ENCODE measurements around the gene EDEM2.
"Not testable (repeated sequence)": the region's sequence is repeated elsewhere in the genome, so short reads cannot be mapped to it uniquely, and the experiment has no call there.

EDEM2 gene

DNA sequence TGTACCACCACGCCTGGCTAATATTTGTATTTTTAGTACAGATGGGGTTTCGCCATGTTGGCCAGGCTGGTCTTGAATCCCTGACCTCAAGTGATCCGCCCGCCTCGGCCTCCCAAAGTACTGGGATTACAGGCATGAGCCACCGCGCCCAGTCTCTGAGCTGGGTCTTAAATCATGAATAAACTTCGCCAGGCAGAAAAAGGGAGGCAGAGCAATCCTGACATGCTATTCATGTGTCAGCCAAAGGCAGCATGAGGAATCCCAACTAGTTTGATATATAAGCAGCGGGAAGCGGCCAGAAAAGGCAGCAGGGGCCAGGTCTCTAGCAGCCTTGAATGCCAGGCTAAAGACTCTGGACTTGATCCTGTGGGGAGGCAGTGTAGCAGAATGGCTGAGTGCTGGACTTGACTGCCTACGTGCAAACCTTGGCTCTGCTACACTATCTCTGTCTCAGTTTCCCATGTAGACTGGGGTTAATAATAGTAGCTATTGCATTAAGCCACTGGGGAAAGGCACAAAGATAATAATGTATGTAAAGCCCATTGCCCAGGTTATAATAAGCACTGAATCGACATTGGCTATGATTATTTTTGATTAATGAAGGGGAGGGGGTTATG is 26.5 kb upstream of the EDEM2 start:
- no peak overlapping the region for H3K4me3 ChIP-seq (ENCODE audit: low read length)
- TF ChIP-seq, protein P1, sequence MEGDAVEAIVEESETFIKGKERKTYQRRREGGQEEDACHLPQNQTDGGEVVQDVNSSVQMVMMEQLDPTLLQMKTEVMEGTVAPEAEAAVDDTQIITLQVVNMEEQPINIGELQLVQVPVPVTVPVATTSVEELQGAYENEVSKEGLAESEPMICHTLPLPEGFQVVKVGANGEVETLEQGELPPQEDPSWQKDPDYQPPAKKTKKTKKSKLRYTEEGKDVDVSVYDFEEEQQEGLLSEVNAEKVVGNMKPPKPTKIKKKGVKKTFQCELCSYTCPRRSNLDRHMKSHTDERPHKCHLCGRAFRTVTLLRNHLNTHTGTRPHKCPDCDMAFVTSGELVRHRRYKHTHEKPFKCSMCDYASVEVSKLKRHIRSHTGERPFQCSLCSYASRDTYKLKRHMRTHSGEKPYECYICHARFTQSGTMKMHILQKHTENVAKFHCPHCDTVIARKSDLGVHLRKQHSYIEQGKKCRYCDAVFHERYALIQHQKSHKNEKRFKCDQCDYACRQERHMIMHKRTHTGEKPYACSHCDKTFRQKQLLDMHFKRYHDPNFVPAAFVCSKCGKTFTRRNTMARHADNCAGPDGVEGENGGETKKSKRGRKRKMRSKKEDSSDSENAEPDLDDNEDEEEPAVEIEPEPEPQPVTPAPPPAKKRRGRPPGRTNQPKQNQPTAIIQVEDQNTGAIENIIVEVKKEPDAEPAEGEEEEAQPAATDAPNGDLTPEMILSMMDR (conservative IDR thresholded peaks at IDR 0.05; ENCODE audit: low read depth, low read length): no peak
- no peak for DNase-seq (ENCODE audit: low read depth)

DNA sequence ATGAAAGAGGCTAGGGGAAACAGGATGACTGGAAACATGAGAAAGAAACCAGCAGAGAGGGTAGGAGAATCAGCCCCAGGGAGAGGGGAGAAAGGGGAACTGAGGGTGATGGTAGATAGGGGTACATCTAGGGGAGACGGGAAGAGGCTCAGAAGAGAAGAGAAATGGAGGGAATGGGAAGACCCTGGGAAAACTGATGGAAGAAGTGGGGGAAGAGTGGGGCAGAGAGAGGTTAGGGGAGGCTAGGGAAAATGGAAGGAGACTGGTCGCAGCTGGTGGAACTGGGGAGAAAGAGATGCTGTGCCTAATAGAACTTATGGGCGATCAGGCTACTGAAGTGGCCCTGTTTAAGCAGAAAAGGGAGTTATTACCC is 25.3 kb upstream of the EDEM2 start:
- peak overlapping the region; percentile 47 for H3K4me3 ChIP-seq (ENCODE audit: low read length)
- DNase-seq (ENCODE audit: low read depth): no peak
- TF ChIP-seq, protein P1 (conservative IDR thresholded peaks at IDR 0.05; ENCODE audit: low read depth, low read length): no peak

DNA sequence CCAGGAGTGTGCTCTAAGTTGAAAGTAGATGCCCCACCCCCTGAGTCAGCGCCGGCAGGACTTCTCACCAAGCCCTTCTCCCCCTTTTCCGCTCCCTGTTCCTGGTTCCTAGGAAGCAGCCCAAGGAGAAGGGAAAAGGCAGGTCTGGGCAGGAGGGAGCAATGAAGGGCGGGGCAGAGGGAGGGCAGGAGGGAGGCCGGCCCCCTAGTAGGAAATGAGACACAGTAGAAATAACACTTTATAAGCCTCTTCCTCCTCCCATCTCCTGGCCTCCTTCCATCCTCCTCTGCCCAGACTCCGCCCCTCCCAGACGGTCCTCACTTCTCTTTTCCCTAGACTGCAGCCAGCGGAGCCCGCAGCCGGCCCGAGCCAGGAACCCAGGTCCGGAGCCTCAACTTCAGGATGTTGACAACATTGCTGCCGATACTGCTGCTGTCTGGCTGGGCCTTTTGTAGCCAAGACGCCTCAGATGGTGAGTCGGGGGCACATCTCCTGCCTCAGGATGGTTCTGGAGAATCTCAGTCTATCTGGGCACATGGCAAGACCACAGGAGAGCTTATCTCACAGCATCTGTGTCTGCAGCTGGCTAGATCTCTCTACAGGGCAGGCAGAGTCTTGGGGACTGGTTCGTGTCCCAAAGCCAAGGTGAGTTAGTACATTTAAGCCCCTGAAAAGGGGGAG is 24.8 kb upstream of the EDEM2 start, which contains the start of gene PROCR:
TSS of gene PROCR (plus strand) at position 320 of the 681 bp plus-strand sequence. CDS start at position 403, 83 bp downstream.
- TF ChIP-seq, protein P1 (conservative IDR thresholded peaks at IDR 0.05; ENCODE audit: low read depth, low read length): no peak
- peak; percentile 64 for DNase-seq (ENCODE audit: low read depth)
- peak within 1 kb of the TSS; percentile 47 for H3K4me3 ChIP-seq (ENCODE audit: low read length)

DNA sequence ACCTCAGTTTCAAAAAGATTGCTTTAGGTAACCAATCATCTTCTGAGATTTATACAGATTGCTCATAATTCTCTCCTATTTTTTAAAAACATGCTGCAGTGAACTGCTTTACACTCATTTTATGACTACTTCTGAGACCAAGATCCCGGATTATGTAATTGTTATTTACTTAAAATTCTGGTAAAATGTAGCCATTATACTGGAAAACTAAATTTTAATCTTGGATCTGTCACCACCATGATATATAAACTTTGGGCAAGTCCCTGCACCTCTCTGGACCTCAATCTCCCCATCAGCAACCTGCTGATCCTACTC is 24.3 kb upstream of the EDEM2 start:
- H3K4me3 ChIP-seq (ENCODE audit: low read length): peak overlapping the region; percentile 47
- no peak for DNase-seq (ENCODE audit: low read depth)
- TF ChIP-seq, protein P1 (conservative IDR thresholded peaks at IDR 0.05; ENCODE audit: low read depth, low read length): no peak

DNA sequence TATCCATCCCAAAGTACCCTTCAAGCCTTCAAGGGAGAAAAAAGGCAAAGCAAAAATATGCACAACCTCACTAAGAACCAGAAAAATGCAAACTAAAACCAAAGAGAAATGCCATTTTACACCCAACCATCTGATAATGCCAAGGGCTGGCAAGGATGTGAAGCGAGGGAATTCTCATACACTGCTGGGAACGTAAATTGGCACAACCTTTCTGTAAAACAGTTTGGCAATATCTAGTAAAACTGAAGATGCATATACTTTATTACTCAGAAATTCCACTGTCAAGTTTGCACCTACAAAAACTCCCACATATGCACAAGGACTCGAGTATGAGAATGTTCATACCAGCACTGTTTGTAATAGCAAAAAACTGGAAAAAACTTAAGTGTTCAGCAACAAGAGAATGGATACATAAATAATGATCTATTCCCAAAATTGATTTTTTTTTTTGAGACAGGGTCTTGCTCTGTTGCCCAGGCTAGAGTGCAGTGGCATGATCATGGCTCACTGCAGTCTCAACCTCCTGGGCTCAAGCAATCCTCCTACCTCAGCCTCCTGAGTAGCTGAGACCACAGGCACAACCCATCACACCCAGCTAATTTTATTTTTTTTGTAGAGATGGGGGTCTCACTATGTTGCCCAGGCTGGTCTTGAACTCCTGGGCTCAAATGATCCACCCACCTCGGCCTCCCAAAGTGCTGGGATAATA is 21.7 kb upstream of the EDEM2 start:
- DNase-seq (ENCODE audit: low read depth); H3K4me3 ChIP-seq (ENCODE audit: low read length): not testable (repeated sequence)

DNA sequence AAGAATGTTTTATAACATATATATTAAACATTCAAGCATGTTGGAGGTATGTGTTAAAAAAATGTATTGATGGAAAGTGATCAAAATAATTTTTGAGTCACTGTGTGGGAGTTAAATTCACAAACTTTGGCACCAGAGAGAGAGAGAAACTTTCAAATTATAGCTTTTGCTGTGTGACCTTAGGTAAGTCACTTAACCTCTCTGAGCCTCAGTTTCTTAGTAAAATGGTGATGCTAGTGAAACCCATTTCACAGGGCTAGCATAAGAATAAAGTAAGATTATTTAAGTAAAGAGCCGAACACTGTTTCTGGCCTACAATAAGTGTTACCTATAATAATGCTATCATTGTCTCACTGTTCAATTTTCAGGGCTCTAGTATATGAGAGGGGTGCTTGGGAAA is 20.7 kb upstream of the EDEM2 start:
- DNase-seq (ENCODE audit: low read depth): no peak
- TF ChIP-seq, protein P1 (conservative IDR thresholded peaks at IDR 0.05; ENCODE audit: low read depth, low read length): no peak
- no peak overlapping the region for H3K4me3 ChIP-seq (ENCODE audit: low read length)

DNA sequence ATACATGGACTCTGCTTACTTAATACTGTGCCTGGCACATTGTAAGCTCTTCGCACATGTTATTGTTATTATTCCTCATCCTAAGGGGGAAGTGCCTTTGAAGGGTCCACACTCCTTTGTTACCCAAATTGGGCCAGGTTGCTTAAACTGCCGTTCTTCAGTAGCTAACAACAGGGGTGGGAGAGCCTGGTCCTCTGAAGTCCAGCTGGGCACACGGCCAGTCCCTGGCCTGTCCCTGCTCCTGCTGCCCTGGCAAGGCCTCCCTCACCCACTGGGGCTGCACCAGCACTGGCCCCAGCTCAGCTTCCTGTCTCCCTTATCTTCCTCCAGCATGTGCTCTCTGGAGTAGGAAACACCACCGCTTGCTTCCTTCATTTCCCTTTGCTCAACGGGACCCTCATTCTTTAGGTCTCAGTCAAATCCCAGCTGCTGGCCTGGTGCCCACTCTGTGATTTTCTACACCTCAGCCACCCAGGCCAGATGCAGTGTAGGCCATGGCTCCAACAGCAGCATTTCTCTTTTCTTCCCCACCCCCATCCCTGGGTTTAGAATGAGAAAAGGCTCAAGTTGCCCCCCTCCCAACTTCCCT is 19.2 kb upstream of the EDEM2 start:
- H3K4me3 ChIP-seq (ENCODE audit: low read length): no peak overlapping the region
- TF ChIP-seq, protein P1 (conservative IDR thresholded peaks at IDR 0.05; ENCODE audit: low read depth, low read length): no peak
- no peak for DNase-seq (ENCODE audit: low read depth)

All from retinal pigment epithelial cell (primary cell).